Smooth muscle cell (in vitro differentiated cells): Measurements from ENCODE around the gene UBXN1. TPM values are rescaled to one million over a fixed set of nuclear protein-coding genes. Genes with fewer than 3 reads are reported as not detected.

Experiments used
- DNase-seq: peaks from one replicate; lab custom pipeline; 2025; ENCODE audit not compliant: unreplicated experiment; lab: John Stamatoyannopoulos, UW
- H2AFZ ChIP-seq: fragments of 200-600 bp; sonication (generic); 2 replicates; pipeline ENCODE4 v1.6.0; 2016; ENCODE audit warnings: antibody characterized with exemption, low read depth, mild to moderate bottlenecking
- H3F3A ChIP-seq: fragments of 200-600 bp; sonication (generic); 2 replicates; pipeline ENCODE4 v1.6.0; 2017; ENCODE audit warnings: antibody characterized with exemption, low read depth
- H3K27ac ChIP-seq: fragments of 200-600 bp; sonication (generic); 2 replicates; pipeline ENCODE4 v1.5.1; 2016; ENCODE audit warnings: low read depth, mild to moderate bottlenecking
- H3K27me3 ChIP-seq: fragments of 200-600 bp; sonication (generic); 2 replicates; pipeline ENCODE4 v1.6.1; 2016; ENCODE audit warnings: low read depth, mild to moderate bottlenecking
- H3K36me3 ChIP-seq: fragments of 200-600 bp; sonication (generic); 2 replicates; pipeline ENCODE4 v1.5.1; 2016; ENCODE audit warnings: low read depth
- H3K4me1 ChIP-seq: fragments of 200-600 bp; sonication (generic); 2 replicates; pipeline ENCODE4 v1.5.1; 2016; ENCODE audit warnings: low read depth
- H3K4me2 ChIP-seq: fragments of 200-600 bp; sonication (generic); 2 replicates; pipeline ENCODE4 v1.6.0; 2016; ENCODE audit warnings: mild to moderate bottlenecking
- H3K4me3 ChIP-seq: fragments of 200-600 bp; sonication (generic); 2 replicates; pipeline ENCODE4 v1.5.1; 2016; ENCODE audit warnings: mild to moderate bottlenecking
- H3K79me2 ChIP-seq: fragments of 200-600 bp; sonication (generic); 2 replicates; pipeline ENCODE4 v1.6.0; 2016; ENCODE audit warnings: low read depth, mild to moderate bottlenecking
- H3K9ac ChIP-seq: fragments of 200-600 bp; sonication (generic); 2 replicates; pipeline ENCODE4 v1.6.0; 2016; ENCODE audit warnings: low read depth
- H3K9me3 ChIP-seq: fragments of 200-600 bp; sonication (generic); replicated peaks from 2 replicates; pipeline ENCODE4 v1.5.1; 2016; ENCODE audit warnings: low read depth
- H4K20me1 ChIP-seq: fragments of 200-600 bp; sonication (generic); 2 replicates; pipeline ENCODE4 v1.6.0; 2016; ENCODE audit warnings: low read depth
- WGBS: methylation state at CpG from one replicate; pipeline ENCODE4 v1.1.7; 2016; ENCODE audit warnings: low lambda C conversion rate; 5-methylcytosine and 5-hydroxymethylcytosine counted together
- polyA plus RNA-seq: library from polyadenylated mRNA; unstranded; fragments of >200 nt; fragmentation: Nextera tagmentation; extraction: Ambion mirVana; gene quantifications from 2 replicates; pipeline ENCODE4 v1.2.1, GENCODE V29; 2016
- total RNA-seq: library from RNA; depleted of rRNA; stranded (reverse); fragments of >200 nt; gene quantifications from 2 replicates; pipeline ENCODE4 v1.2.3, GENCODE V29; 2014
- TF ChIP-seq, protein P1 (sequence below): fragments of 200-600 bp; sonication (generic); IDR thresholded peaks from 2 replicates; pipeline ENCODE4 v1.5.1; 2017; ENCODE audit warnings: borderline replicate concordance, mild to moderate bottlenecking, antibody characterized with exemption; ENCODE audit not compliant: insufficient read depth, poor library complexity, severe bottlenecking

The UBXN1 gene
- total and polyA plus RNA-seq, 2 experiments from 2014 or later, result 58.1 to 73.5 TPM

DNA sequence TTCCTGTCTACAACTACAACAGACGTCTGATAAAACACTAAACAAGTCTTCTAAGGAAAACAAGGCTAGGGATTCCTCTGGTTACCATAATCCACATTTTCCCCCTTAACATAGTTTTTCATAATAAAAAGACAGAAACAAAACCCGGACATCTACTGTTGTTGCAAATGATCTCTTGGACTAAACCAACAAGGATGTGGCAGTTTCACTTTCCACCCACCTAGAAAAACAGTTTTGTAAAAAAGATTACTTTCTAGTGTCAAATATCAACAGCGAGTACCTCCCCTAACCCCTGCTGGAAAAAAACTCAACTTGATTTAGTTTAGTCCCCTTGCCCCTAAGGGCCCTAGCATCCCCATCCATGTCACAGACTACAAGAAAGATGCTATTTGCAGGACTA, 34.0 kb upstream of the UBXN1 start:
- TF ChIP-seq, protein P1, sequence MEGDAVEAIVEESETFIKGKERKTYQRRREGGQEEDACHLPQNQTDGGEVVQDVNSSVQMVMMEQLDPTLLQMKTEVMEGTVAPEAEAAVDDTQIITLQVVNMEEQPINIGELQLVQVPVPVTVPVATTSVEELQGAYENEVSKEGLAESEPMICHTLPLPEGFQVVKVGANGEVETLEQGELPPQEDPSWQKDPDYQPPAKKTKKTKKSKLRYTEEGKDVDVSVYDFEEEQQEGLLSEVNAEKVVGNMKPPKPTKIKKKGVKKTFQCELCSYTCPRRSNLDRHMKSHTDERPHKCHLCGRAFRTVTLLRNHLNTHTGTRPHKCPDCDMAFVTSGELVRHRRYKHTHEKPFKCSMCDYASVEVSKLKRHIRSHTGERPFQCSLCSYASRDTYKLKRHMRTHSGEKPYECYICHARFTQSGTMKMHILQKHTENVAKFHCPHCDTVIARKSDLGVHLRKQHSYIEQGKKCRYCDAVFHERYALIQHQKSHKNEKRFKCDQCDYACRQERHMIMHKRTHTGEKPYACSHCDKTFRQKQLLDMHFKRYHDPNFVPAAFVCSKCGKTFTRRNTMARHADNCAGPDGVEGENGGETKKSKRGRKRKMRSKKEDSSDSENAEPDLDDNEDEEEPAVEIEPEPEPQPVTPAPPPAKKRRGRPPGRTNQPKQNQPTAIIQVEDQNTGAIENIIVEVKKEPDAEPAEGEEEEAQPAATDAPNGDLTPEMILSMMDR, result no peak

DNA sequence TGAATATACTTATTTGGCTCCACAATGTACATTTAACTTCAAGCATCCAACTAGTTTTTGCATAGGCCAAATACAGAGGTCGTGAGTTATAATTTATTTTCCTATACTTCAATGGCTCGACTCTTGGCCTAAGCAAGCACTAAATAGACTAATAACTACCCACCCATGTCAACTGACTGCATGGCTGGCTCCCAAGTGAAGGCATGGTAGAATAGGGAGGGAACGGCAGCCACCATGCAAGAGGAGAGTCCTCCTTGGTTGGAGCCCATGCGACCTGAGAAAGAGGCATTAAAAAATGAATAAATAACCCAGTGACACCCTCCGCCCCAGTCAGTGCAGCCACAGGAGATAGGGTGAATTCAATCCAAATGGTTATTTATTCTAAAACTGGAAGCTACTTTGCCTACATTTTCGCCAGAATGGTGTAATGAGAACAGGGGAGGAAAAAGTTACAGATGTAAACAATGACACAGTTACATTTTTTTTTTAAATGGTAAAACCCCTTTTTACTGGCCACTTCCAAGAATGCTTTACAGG, 33.5 kb upstream of the UBXN1 start:
- no peak overlapping the region for H3K4me3 ChIP-seq
- TF ChIP-seq, protein P1, result no peak
- WGBS, result 97% methylated on average over 6 of the region's 6 CpGs
- H3K9ac ChIP-seq, result no peak overlapping the region
- H3K4me1 ChIP-seq, result peaks cover 20% of the 10 kb centered on the region
- no peaks in the 10 kb centered on the region for H3K27me3 ChIP-seq
- H4K20me1 ChIP-seq, result no peaks in the 10 kb centered on the region
- no peaks in the 10 kb centered on the region for H3K36me3 ChIP-seq
- H3F3A ChIP-seq, result peaks cover 65% of the 10 kb centered on the region
- peaks cover 10% of the 10 kb centered on the region for H3K79me2 ChIP-seq
- no peak overlapping the region for H2AFZ ChIP-seq
- no peak for DNase-seq
- H3K4me2 ChIP-seq, result no peak overlapping the region
- peak overlapping the region; percentile 11 for H3K27ac ChIP-seq
- no peaks in the 10 kb centered on the region for H3K9me3 ChIP-seq

More for the DNA sequence above, 34.0 kb upstream of the UBXN1 start:
- Histone ChIP-seq H3K4me1 (peaks cover 15% of the 10 kb centered on the region), H3K79me2 (peaks cover 14% of the 10 kb centered on the region), H3K27me3 (no peaks in the 10 kb centered on the region), H3F3A (peaks cover 60% of the 10 kb centered on the region), H3K4me3 (no peak overlapping the region), H3K9me3 (no peaks in the 10 kb centered on the region), H3K36me3 (no peaks in the 10 kb centered on the region), H2AFZ (no peak overlapping the region), H4K20me1 (no peaks in the 10 kb centered on the region), H3K27ac (peak overlapping the region; percentile 11), H3K4me2 (no peak overlapping the region), H3K9ac (no peak overlapping the region)
- no peak for DNase-seq
- WGBS, result 92% methylated on average over 3 of the region's 3 CpGs

DNA sequence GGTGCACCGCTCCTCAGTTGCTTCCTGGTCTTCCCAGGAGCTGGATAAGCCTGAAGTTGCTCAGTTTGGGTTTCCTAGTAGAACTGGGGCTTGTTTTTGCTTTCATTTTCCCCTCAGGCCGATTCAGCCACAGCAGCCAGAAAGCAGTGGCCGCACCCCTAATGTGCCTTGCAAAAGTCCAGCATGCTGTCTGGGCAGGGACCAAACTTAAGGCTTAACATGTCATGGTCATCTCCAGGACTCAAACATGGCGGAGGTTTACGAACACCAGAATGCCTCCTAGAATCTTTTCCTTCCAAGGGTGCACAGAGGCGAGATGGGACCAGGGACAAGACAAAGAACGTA, 31.1 kb upstream of the UBXN1 start:
- TF ChIP-seq, protein P1, result no peak
- Histone ChIP-seq H2AFZ (peak overlapping the region; percentile 98), H3F3A (peaks cover 56% of the 10 kb centered on the region), H3K27me3 (no peaks in the 10 kb centered on the region), H3K9ac (peak overlapping the region; percentile 97), H3K9me3 (no peaks in the 10 kb centered on the region), H3K4me2 (peak overlapping the region; percentile 90), H3K4me1 (peaks cover 37% of the 10 kb centered on the region), H3K27ac (peak overlapping the region; percentile 98), H3K36me3 (no peaks in the 10 kb centered on the region), H3K79me2 (peaks cover 8% of the 10 kb centered on the region), H4K20me1 (no peaks in the 10 kb centered on the region), H3K4me3 (peak overlapping the region; percentile 64)
- no peak for DNase-seq
- WGBS, result 79% methylated on average over 7 of the region's 7 CpGs

DNA sequence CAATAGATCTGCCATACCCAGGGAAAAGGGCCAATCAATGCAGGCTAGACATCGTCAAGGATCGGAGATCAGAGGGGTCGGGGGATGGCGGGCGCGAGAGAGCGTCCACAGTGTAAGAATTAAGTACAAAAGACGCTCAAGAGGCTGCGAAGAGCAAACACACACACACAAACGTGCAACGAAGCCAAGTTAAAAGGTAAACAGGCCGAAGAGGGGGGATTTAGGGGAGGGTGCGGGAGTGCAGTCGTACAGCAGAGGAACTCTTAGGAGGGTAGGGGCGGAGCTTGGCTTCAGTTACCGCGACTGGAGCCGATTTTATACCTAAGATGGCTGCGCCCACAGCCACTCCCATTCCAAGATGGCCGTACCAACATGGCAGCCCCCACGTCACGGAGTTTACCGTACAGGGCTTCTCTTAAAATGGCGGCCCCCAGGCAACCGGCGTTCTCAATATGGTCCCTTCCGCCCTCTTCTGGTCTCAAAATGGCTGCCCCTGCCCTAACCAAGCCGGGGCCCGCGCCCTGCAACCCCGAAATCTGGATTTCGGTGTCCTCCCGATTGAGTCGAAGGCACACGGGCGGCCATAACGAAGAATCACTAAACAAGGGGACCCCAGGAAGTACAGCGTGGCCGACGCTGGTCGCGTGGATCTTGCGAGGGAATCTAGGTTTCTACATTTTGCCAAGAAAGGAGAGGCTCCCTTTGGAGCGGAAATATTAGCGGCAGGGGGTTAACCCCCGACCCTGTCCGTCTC, 30.6 kb upstream of the UBXN1 start:
- peaks cover 37% of the 10 kb centered on the region for H3K4me1 ChIP-seq
- H3K9ac ChIP-seq, result peak overlapping the region; percentile 97
- H3K4me2 ChIP-seq, result peak overlapping the region; percentile 90
- no peaks in the 10 kb centered on the region for H3K27me3 ChIP-seq
- H3K27ac ChIP-seq, result peak overlapping the region; percentile 98
- peaks cover 13% of the 10 kb centered on the region for H3K79me2 ChIP-seq
- no peaks in the 10 kb centered on the region for H3K9me3 ChIP-seq
- TF ChIP-seq, protein P1, result no peak
- peak; percentile 73 for DNase-seq
- WGBS, result 6% methylated on average over 46 of the region's 47 CpGs
- no peaks in the 10 kb centered on the region for H4K20me1 ChIP-seq
- H3F3A ChIP-seq, result peaks cover 56% of the 10 kb centered on the region
- H3K4me3 ChIP-seq, result peak overlapping the region; percentile 64
- peak overlapping the region; percentile 98 for H2AFZ ChIP-seq
- H3K36me3 ChIP-seq, result no peaks in the 10 kb centered on the region
